Naive thymus-derived CD4-positive, alpha-beta T cell (primary cell): ENCODE measurements around the gene F8. TPM values are rescaled to one million over a fixed set of nuclear protein-coding genes. Genes with fewer than 3 reads are reported as not detected.
"Not testable (repeated sequence)": the region's sequence is repeated elsewhere in the genome, so short reads cannot be mapped to it uniquely, and the experiment has no call there.

ENCODE experiments used
- ATAC-seq: fragments of 150-1000 bp; cut with Tn5 transposase; 2 replicates; pipeline ENCODE4 v1.10.0; 2021; ENCODE audit warnings: mild to moderate bottlenecking, moderate library complexity
- CTCF ChIA-PET: fragments of 350-600 bp; sonication (Branson Sonifier 250); formaldehyde crosslinking; loops from one replicate; lab custom pipeline; 2021; ENCODE audit warnings: antibody characterized with exemption; lab: Charles Lee
- POLR2A ChIA-PET: fragments of 350-600 bp; sonication (Branson Sonifier 250); formaldehyde crosslinking; loops from one replicate; lab custom pipeline; 2021; ENCODE audit warnings: antibody characterized with exemption, inconsistent platforms; lab: Charles Lee
- DNase-seq, 9 donors: peaks; one replicate each; pipeline versions ENCODE4 v3.0.0 to v3.0.0-alpha.2; 2020 to 2022; ENCODE audit warnings: mixed read lengths in 1 of 9
- H3K27ac ChIP-seq: one replicate; pipeline ENCODE4 v1.7.0; 2013; ENCODE audit warnings: mild to moderate bottlenecking, low read depth, low read length, moderate library complexity
- H3K27me3 ChIP-seq, 2 donors: one replicate each; pipeline ENCODE4 v1.7.0; 2013; ENCODE audit warnings: low read length in 2 of 2, mild to moderate bottlenecking in 2 of 2, moderate library complexity in 2 of 2; ENCODE audit not compliant: control insufficient read depth in 2 of 2, insufficient read depth in 2 of 2
- H3K36me3 ChIP-seq, 3 experiments: 1 replicate in 2 of 3; 2 replicates in 1 of 3; pipeline ENCODE4 v1.7.0; 2013; ENCODE audit warnings: low read length in 3 of 3, mild to moderate bottlenecking in 3 of 3, moderate library complexity in 1 of 3; ENCODE audit not compliant: insufficient read depth in 3 of 3, control insufficient read depth in 2 of 3
- H3K4me1 ChIP-seq, 2 donors: one replicate each; pipeline ENCODE4 v1.7.0; 2013; ENCODE audit warnings: low read length in 2 of 2, mild to moderate bottlenecking in 2 of 2, moderate library complexity in 1 of 2; ENCODE audit not compliant: control insufficient read depth in 2 of 2, insufficient read depth in 2 of 2
- H3K4me3 ChIP-seq: 2 replicates; pipeline ENCODE4 v1.7.0; 2013; ENCODE audit warnings: mild to moderate bottlenecking, low read length
- H3K9me3 ChIP-seq, 3 experiments: 1 replicate in 2 of 3; 2 replicates in 1 of 3; pipeline ENCODE4 v1.7.0; 2013; ENCODE audit warnings: low read length in 3 of 3; ENCODE audit not compliant: control insufficient read depth in 2 of 3
- H3K27ac Mint-ChIP-seq, 9 donors: one replicate each; pipeline ENCODE4 v1.8.0; 2020 to 2022; ENCODE audit warnings: mixed read lengths in 9 of 9, mild to moderate bottlenecking in 8 of 9, moderate library complexity in 5 of 9, inconsistent platforms in 2 of 9
- H3K27me3 Mint-ChIP-seq, 5 donors: one replicate each; pipeline ENCODE4 v1.8.0; 2021 to 2022; ENCODE audit warnings: mixed read lengths in 5 of 5, mild to moderate bottlenecking in 1 of 5
- H3K36me3 Mint-ChIP-seq, 5 donors: one replicate each; pipeline ENCODE4 v1.8.0; 2020 to 2022; ENCODE audit warnings: mixed read lengths in 5 of 5, mild to moderate bottlenecking in 3 of 5, inconsistent platforms in 1 of 5
- H3K4me1 Mint-ChIP-seq, 7 donors: one replicate each; pipeline ENCODE4 v1.8.0; 2020 to 2022; ENCODE audit warnings: mixed read lengths in 7 of 7, mild to moderate bottlenecking in 3 of 7, inconsistent platforms in 1 of 7
- H3K4me3 Mint-ChIP-seq, 10 donors: one replicate each; pipeline ENCODE4 v1.8.0; 2020 to 2022; ENCODE audit warnings: mild to moderate bottlenecking in 10 of 10, mixed read lengths in 10 of 10, moderate library complexity in 6 of 10, inconsistent platforms in 2 of 10
- H3K9me3 Mint-ChIP-seq, 11 donors: one replicate each; pipeline ENCODE4 v1.8.0; 2020 to 2022; ENCODE audit warnings: mixed read lengths in 11 of 11, mild to moderate bottlenecking in 4 of 11, inconsistent platforms in 1 of 11, moderate library complexity in 1 of 11
- intact Hi-C, 2 donors: fragments of 100-400 bp; cut with micrococcal nuclease; formaldehyde crosslinking; loops; one replicate each; pipeline ENCODE4 v1.15.1; 2023
- polyA plus RNA-seq, 2 donors: library from polyadenylated mRNA; unstranded; fragments of 300-500 nt; fragmentation: Illumina TruSeq; gene quantifications; one replicate each; pipeline ENCODE4 v1.2.3, GENCODE V29; 2021
- total RNA-seq, 6 experiments: library from RNA in 5 of 6; stranded (reverse) in 5 of 6; gene quantifications; 1 replicate in 5 of 6; 2 replicates in 1 of 6; pipeline ENCODE4 v1.2.3 and lab custom pipeline; 2021 to 2026

The F8 gene
- total and polyA plus RNA-seq, 7 experiments from 2014 or later: 0.61 to 5.7 (median 1.3) TPM

DNA sequence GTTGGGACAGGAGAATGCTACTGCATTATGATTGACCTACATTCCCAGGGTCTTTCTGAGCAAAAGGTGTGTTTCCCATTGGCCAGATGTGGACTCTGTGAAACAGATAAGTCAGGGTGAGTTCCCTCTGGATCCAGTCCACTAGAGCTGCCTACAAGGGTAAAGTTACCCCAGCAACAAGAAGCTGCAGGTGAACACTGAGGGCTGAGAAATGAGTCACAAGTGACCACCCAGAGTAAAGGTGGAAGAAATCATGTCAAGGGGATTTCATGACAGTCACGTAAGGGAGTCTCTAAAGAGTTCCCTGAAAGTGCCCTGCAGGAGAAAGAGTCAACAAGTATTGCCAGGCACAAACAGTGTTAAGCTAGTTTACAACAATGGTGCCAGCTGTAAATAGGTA is 120.1 kb downstream of the F8 start:
- Histone ChIP-seq H3K27ac (no peak overlapping the region), H3K9me3 (no peaks in the 10 kb centered on the region), H3K4me1 (no peaks in the 10 kb centered on the region), H3K4me3 (no peak overlapping the region), H3K36me3 (no peaks in the 10 kb centered on the region), H3K27me3 (no peaks in the 10 kb centered on the region)
- intact Hi-C loops: no loop called here
- ChIA-PET POLR2A (no interaction called here), CTCF (no interaction called here)
- H3K4me3 Mint-ChIP-seq: no peak overlapping the region
- H3K9me3 Mint-ChIP-seq: no peaks in the 10 kb centered on the region
- ATAC-seq (no peak), DNase-seq (no peak)
- H3K36me3 Mint-ChIP-seq: no peaks in the 10 kb centered on the region
- no peaks in the 10 kb centered on the region for H3K4me1 Mint-ChIP-seq
- H3K27me3 Mint-ChIP-seq: peaks cover 0 to 37% (median 5%) of the 10 kb centered on the region in 5 donors
- no peak overlapping the region for H3K27ac Mint-ChIP-seq

GRCh38 chrX:154900323-154900722 is 122.2 kb downstream of the F8 start:
- no peaks in the 10 kb centered on the region for H3K36me3 ChIP-seq
- no peaks in the 10 kb centered on the region for H3K27me3 ChIP-seq
- ATAC-seq: no peak
- intact Hi-C loops: no loop called here
- CTCF ChIA-PET: no interaction called here
- Mint-ChIP-seq H3K4me3 (no peak overlapping the region), H3K36me3 (no peaks in the 10 kb centered on the region), H3K9me3 (peaks cover 0 to 2% (median 0%) of the 10 kb centered on the region in 11 donors), H3K27me3 (peaks cover 0 to 28% (median 5%) of the 10 kb centered on the region in 5 donors), H3K4me1 (no peaks in the 10 kb centered on the region), H3K27ac (no peak overlapping the region)
- no peaks in the 10 kb centered on the region for H3K9me3 ChIP-seq
- H3K4me3 ChIP-seq: no peak overlapping the region
- H3K4me1 ChIP-seq: no peaks in the 10 kb centered on the region
- no peak for DNase-seq
- no peak overlapping the region for H3K27ac ChIP-seq
- POLR2A ChIA-PET: no interaction called here

DNA sequence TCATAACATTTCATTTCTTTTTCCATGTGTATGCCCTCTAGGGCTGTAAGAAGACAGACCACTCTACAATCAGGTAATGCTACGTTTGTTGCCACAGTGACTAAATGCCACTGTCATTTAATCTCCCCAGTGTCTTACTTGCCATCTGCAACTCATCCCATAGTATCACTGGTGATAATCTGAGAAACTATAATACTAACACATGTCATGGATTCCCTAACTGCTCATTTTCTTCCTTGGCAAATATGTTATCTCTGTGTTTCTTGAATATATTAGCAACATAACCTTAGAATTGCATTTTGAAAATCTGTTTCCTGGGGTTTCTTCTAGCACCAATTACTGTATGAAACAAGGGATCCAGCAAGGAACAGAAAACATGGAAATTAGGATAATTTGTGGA is 130.2 kb downstream of the F8 start:
- H3K27ac Mint-ChIP-seq: no peak overlapping the region
- H3K27ac ChIP-seq: no peak overlapping the region
- H3K36me3 Mint-ChIP-seq: peaks cover 0 to 7% (median 3%) of the 10 kb centered on the region in 5 donors
- H3K4me1 ChIP-seq: no peaks in the 10 kb centered on the region
- no peaks in the 10 kb centered on the region for H3K27me3 ChIP-seq
- peaks cover 0 to 2% (median 0%) of the 10 kb centered on the region in 11 donors for H3K9me3 Mint-ChIP-seq
- ChIA-PET POLR2A (no interaction called here), CTCF (no interaction called here)
- DNase-seq: no peak
- H3K36me3 ChIP-seq: no peaks in the 10 kb centered on the region
- intact Hi-C loops: no loop called here
- no peaks in the 10 kb centered on the region for H3K9me3 ChIP-seq
- no peak overlapping the region for H3K4me3 ChIP-seq
- H3K4me1 Mint-ChIP-seq: peaks cover 6 to 26% (median 20%) of the 10 kb centered on the region in 7 donors
- H3K4me3 Mint-ChIP-seq: no peak overlapping the region
- no peak for ATAC-seq
- no peaks in the 10 kb centered on the region for H3K27me3 Mint-ChIP-seq

DNA sequence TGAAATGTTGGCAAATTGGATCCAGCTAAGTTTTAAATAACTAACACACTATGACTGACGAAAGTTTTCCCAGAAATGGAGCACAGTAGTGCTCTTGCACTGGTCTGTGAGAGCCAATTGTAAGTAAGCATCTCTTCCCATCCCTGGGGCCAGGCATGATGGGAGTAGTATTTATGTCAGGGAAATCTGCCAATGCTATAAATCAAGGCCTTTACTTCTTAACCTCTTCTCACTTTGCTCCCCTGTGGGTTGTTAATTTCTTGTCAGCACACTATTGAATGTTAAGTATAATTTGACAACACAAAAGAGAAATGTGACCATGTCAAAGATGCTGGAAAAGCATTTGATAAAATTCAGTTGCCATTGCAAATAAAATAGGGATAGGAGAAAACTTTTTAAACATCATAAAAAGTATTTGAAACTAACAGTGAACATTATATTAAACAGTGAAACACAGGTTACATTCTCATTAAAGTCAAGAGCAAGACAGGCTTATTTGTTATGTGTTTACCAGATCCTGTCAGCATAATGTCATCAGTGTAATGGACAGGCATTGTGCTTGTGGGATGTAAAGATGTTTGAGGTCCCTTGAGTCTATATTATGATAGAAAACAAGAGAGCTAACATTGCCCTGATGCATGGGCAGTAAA is 131.4 kb downstream of the F8 start:
- Histone ChIP-seq H3K27ac (no peak overlapping the region), H3K9me3 (no peaks in the 10 kb centered on the region), H3K36me3 (no peaks in the 10 kb centered on the region), H3K4me1 (no peaks in the 10 kb centered on the region), H3K27me3 (no peaks in the 10 kb centered on the region), H3K4me3 (no peak overlapping the region)
- Mint-ChIP-seq H3K4me1 (peaks cover 6 to 26% (median 20%) of the 10 kb centered on the region in 7 donors), H3K9me3 (no peaks in the 10 kb centered on the region), H3K36me3 (peaks cover 0 to 7% (median 3%) of the 10 kb centered on the region in 5 donors), H3K4me3 (peak overlapping the region in 3 of 10 donors; percentile 18 to 39 (median 21)), H3K27ac (no peak overlapping the region), H3K27me3 (no peaks in the 10 kb centered on the region)
- intact Hi-C loops: no loop called here
- DNase-seq (no peak), ATAC-seq (no peak)
- ChIA-PET POLR2A (no interaction called here), CTCF (interaction anchor here (0.5 kb wide), 1 partner anchor 29 kb away, joined by 3 read pairs; no protein-coding TSS in a partner anchor)

GRCh38 chrX:154886789-154887221 is 135.7 kb downstream of the F8 start:
- H3K27ac ChIP-seq, H3K4me3 Mint-ChIP-seq, DNase-seq, intact Hi-C loops, CTCF ChIA-PET, H3K4me1 ChIP-seq, H3K9me3 ChIP-seq, H3K4me3 ChIP-seq, H3K27me3 Mint-ChIP-seq, H3K27me3 ChIP-seq, H3K27ac Mint-ChIP-seq, H3K9me3 Mint-ChIP-seq, H3K36me3 ChIP-seq, POLR2A ChIA-PET, H3K36me3 Mint-ChIP-seq: not testable (repeated sequence)
- peak; percentile 75 for ATAC-seq
- peaks cover 4 to 16% (median 13%) of the 10 kb centered on the region in 7 donors for H3K4me1 Mint-ChIP-seq

- H3K9me3 Mint-ChIP-seq, intact Hi-C loops, H3K9me3 ChIP-seq, H3K36me3 Mint-ChIP-seq, H3K27me3 Mint-ChIP-seq, CTCF ChIA-PET, H3K27ac ChIP-seq, H3K27ac Mint-ChIP-seq, H3K4me3 ChIP-seq, POLR2A ChIA-PET, H3K27me3 ChIP-seq, H3K36me3 ChIP-seq, H3K4me1 ChIP-seq: not testable (repeated sequence)
- Mint-ChIP-seq H3K4me1 (peaks cover 2 to 12% (median 11%) of the 10 kb centered on the region in 7 donors), H3K4me3 (peak within 1 kb of the TSS in 2 of 10 donors; percentile 23 to 64)
- ATAC-seq: peak; percentile 78
- DNase-seq: peak in 4 of 9 donors; percentile 1 to 36 (median 18)
Observed at GRCh38 chrX:154886069-154886788, 136.3 kb downstream of the F8 start, which contains the start of gene F8A1. F8A1 (plus strand) TSS chrX:154886355; CDS start chrX:154886375, 20 bp downstream.
